GM19452 (cell line): ENCODE measurements around the gene MYO3B.
"Not testable (repeated sequence)": the region's sequence is repeated elsewhere in the genome, so short reads cannot be mapped to it uniquely, and the experiment has no call there.

ENCODE experiments used
- ATAC-seq: cut with Tn5 transposase; IDR thresholded peaks from one replicate; pipeline ENCODE4 v1.9.1; 2021; ENCODE audit not compliant: unreplicated experiment

MYO3B gene

GRCh38 chr2:170462433-170463205 lies 284.7 kb downstream of the MYO3B start:
- ATAC-seq: no peak

- no peak for ATAC-seq
Observed at GRCh38 chr2:170463206-170463537, 285.2 kb downstream of the MYO3B start.

GRCh38 chr2:170464268-170464667 lies 286.3 kb downstream of the MYO3B start:
- ATAC-seq: no peak

GRCh38 chr2:170465241-170465640 lies 287.3 kb downstream of the MYO3B start:
- ATAC-seq: no peak

GRCh38 chr2:170466632-170467031 lies 288.7 kb downstream of the MYO3B start:
- no peak for ATAC-seq

GRCh38 chr2:170467568-170468422 lies 289.8 kb downstream of the MYO3B start:
- no peak for ATAC-seq

- ATAC-seq: no peak
Observed at GRCh38 chr2:170468557-170468956, 290.6 kb downstream of the MYO3B start.

- not testable (repeated sequence) for ATAC-seq
Observed at GRCh38 chr2:170472498-170472897, 294.6 kb downstream of the MYO3B start.

GRCh38 chr2:170475878-170476277 lies 297.9 kb downstream of the MYO3B start:
- no peak for ATAC-seq

- ATAC-seq: no peak
Observed at GRCh38 chr2:170477630-170478029, 299.7 kb downstream of the MYO3B start.

- ATAC-seq: no peak
Observed at GRCh38 chr2:170481201-170481600, 303.3 kb downstream of the MYO3B start.

- no peak for ATAC-seq
Observed at GRCh38 chr2:170484552-170484951, 306.6 kb downstream of the MYO3B start.

GRCh38 chr2:170485254-170486026 lies 307.5 kb downstream of the MYO3B start:
- no peak for ATAC-seq

- no peak for ATAC-seq
Observed at GRCh38 chr2:170486730-170487129, 308.8 kb downstream of the MYO3B start.

- no peak for ATAC-seq
Observed at GRCh38 chr2:170488807-170489206, 310.9 kb downstream of the MYO3B start.

GRCh38 chr2:170492010-170492409 lies 314.1 kb downstream of the MYO3B start:
- no peak for ATAC-seq

GRCh38 chr2:170493426-170494097 lies 315.6 kb downstream of the MYO3B start:
- ATAC-seq: no peak

GRCh38 chr2:170495896-170496295 lies 317.9 kb downstream of the MYO3B start:
- ATAC-seq: no peak

GRCh38 chr2:170498619-170499018 lies 320.7 kb downstream of the MYO3B start:
- ATAC-seq: no peak

GRCh38 chr2:170500104-170500503 lies 322.2 kb downstream of the MYO3B start:
- no peak for ATAC-seq

GRCh38 chr2:170500770-170501169 lies 322.8 kb downstream of the MYO3B start:
- ATAC-seq: no peak
